Erythroblast (primary cell): ENCODE measurements around the gene PLCD1.
A peak's percentile ranks its signal among the peaks of the same experiment; 100 is the strongest.

Experiments used
- DNase-seq, 2 experiments: peaks; one replicate each; lab custom pipeline; 2025; lab: John Stamatoyannopoulos, UW
- GATA1 ChIP-seq: IDR thresholded peaks from 2 replicates; pipeline ENCODE4 v1.6.1; 2011; ENCODE audit warnings: low read depth, mild to moderate bottlenecking, control low read depth, low read length, moderate library complexity
- POLR2A ChIP-seq: IDR thresholded peaks from 2 replicates; pipeline ENCODE4 v1.6.1; 2011; ENCODE audit warnings: mild to moderate bottlenecking, low read length

The PLCD1 gene

DNA sequence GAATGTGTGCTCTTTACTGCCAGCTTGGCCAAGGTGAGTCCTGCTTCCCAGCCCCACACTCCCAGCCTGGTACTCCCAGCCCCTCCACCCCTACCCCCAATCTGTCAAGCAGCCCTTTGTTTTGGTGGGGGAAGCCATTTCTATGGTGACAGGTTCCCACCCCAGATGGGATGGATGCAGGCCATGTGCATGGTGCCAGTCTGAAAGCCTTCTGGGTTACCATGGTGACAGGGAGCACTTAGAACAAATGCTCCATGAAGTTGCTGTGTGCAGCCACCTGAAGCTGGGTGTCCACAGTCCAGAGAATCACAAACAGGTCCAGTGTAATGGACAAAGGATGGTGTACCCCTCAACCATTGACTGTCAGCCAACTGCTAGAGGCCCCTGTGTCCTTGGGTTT is 58.0 kb downstream of the PLCD1 start:
- DNase-seq: no peak
- TF ChIP-seq GATA1 (no peak), POLR2A (no peak)

DNA sequence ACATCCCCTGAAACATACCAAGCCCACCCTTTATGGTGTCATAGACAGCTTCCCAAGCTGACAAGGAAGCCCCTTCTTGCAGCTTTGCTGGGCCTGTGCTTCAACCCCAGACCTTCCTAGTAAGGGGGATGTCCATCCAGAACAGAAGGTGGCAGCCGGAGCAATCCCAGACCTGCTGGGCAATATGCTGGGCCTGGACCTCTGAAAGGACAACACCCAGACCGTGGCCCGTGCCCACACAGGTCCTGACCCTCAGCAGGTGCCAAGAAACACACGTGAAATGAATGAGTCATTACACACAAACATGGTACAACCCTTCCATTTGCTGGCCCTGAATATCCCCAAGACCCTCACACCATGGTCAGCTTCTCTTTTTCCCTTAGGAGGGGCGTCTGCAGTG is 58.6 kb downstream of the PLCD1 start:
- no peak for TF ChIP-seq POLR2A
- TF ChIP-seq GATA1: no peak

DNA sequence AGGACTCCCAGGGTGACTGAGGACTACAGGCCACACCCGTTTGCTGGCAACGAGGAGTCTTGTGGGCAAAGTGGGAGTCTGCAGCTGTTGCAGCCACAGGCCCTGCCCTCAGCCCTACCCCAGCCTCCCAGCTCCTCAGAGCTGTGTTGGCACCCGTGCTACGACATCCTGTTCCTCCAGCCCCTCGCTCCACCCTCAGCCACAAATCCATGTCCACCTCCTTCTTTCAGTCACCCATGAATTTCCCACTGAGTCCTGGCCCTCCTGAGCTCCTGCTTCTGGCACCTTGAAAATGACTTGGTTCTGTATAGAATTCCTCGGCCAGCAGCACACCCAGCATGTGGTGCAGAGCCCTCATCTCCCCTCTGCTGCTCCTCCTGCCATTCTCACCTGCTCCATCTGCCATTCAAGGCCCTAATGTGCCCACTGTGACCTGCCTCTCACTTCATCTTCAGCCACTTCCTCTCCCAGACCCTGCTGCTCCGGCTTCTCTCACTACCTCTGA is 59.8 kb downstream of the PLCD1 start:
- TF ChIP-seq POLR2A (no peak), GATA1 (no peak)
- DNase-seq: no peak

More for the DNA sequence above, 58.6 kb downstream of the PLCD1 start:
- no peak for DNase-seq

DNA sequence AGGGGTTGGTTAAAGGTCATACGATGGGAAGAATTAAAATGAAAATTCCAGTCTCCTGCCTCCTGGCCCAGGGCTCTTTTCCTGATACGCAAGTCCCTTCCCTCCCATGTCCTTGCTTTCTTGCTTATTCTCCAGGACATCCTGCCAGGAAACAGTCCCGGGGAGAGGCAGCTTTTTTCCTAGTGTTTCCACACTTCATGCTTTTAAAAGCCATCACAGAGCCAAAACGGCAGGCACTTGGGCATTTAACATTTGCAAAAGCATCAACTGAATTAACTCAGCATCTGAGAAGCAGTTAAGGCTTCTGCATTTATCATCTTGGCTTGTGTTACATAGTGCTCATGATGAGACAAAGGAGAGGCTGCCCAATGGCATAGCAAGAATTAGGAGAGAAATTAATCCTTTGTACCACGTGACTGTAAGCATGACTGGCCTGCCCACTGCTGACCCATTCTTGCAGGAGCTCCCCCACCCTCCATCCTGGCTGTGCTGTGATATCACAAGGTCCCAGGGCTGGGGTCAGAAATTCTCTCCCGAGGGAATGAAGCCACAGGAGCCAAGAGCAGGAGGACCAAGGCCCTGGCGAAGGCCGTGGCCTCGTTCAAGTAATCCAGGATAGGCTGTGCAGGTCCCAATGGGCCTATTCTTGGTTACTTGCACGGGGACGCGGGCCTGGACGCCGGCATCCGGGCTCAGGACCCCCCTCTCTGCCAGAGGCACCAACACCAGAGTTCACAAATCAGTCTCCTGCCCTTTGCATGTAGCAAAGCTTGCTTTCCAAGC is 60.4 kb downstream of the PLCD1 start:
- TF ChIP-seq GATA1 (no peak), POLR2A (no peak)
- DNase-seq: no peak

DNA sequence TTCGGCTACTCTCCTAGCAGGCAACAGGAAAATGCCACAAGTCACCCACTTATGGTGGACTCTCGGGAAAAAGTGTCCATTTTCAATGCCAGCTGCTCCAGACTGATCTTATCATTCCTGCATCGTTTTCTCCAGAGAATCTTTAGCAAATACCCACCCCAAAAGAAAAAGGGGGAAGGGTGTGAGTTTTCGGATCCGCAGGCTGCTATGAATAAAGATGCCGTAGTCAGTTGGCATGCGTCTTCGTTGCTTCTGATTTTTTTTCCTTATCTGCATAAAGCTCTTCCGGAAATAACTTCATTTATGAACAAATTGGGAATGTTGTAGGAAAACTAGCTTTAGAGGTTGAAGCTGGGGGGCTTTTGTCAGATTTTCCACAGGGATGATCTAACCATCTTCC is 61.2 kb downstream of the PLCD1 start:
- no peak for DNase-seq

DNA sequence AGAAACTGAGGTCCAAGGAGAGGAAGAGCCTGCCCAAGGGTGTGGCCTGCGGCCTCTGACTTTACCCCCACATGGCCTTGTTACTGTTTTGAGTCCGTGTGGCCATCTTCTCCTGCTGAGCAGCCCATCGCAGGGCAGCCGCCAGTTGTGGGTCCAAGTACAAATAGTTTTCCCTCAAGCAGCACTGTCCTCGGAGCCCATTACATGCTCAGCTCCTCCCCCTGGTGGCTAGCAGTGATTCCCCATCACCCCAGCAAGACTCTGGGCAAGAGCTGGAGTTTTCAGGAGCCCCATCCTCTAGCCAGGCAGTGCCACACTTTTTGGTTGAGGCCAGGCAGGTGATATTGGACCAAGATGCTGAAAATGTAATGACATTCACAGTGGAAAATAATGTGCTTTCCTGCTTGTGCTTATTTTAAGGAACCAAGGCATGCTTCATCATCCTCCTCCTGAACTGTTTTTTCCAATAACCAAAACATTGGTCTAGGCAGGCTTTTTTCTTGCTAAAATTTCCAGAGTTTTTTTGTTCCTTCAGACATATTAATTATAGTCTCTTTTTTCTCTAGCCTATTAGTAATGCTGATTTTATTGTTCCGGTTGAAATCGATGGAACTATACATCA is 62.1 kb downstream of the PLCD1 start:
- DNase-seq: peak; percentile 49 to 64
- TF ChIP-seq GATA1 (no peak), POLR2A (no peak)

More for the DNA sequence above, 61.2 kb downstream of the PLCD1 start:
- no peak for TF ChIP-seq POLR2A
- TF ChIP-seq GATA1: no peak

DNA sequence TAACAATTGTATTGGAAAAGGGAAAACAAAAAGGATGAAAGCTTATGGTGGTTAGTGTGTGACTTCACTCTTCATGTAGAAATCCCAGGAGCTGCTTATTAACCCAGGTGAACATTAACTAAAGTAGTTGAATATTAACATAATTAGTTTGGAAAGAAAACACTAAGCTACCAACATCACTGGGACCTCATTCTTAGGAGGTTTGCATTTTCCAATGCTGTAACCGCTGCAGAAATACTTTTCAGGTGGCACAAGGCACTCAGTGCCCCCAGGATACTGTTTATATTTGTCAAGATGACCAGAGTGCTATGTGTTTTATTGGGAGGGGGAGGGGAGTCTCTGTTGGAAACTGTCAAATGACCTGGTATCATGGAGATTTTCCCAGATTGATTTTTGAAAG is 64.7 kb downstream of the PLCD1 start:
- TF ChIP-seq GATA1: no peak
- TF ChIP-seq POLR2A: no peak
- no peak for DNase-seq

DNA sequence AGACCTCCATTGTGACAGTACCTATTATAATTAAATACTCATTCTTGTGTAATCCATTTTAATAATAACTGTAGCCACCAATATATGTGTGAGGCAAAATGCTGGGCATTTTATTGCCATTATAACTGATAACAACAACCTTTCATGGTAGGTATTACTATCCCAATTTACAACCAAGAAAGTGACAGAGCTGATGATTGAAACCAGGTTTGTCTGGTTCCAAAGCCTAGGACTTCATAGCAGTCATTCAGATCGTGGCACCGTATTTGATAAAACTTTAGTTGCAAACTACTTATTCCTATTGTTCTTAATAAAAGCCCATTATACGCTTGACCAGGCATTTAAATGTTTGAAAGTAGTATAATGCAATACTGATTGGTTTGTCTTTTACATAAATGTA is 65.3 kb downstream of the PLCD1 start:
- no peak for TF ChIP-seq POLR2A
- no peak for TF ChIP-seq GATA1

DNA sequence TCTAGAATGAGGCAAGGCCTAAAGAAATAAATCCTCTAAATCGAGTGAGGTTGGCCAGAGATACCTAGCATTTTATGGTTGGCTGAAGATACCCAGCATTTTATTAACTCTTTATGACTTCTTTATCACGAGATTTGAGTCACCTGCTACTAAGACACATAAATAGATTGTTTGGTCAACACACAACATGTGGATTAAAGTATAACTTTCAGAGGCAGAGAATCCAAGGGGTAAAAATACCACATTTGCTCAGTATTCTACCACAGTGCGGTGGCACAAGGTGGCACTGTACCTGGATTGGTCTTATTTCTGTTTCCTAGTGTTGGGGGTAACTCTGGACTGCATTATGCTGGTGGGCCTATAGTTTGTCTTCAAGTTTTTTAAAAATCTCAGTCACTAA is 65.8 kb downstream of the PLCD1 start:
- no peak for TF ChIP-seq POLR2A
- TF ChIP-seq GATA1: no peak
- no peak for DNase-seq

More for the DNA sequence above, 65.3 kb downstream of the PLCD1 start:
- DNase-seq: no peak

DNA sequence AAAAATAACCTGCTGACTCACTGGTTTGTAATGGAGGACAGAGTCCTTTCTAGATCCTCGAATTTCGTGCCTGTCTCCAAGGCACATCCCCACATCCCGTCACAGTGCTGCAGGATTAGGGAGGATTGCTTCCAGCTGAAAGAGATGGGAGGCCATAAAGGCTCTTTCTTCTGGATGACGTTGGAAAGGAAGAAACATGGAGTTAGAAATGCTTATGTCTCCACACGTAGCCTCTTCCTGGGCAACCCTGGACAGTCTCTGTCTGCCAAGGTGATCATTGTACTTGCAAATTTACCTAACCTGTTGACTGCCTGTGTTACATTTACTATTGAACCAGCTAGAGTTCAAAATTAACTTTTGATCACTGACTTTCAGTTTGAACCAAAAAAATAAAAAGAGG is 66.4 kb downstream of the PLCD1 start:
- no peak for TF ChIP-seq GATA1
- TF ChIP-seq POLR2A: no peak
- no peak for DNase-seq

DNA sequence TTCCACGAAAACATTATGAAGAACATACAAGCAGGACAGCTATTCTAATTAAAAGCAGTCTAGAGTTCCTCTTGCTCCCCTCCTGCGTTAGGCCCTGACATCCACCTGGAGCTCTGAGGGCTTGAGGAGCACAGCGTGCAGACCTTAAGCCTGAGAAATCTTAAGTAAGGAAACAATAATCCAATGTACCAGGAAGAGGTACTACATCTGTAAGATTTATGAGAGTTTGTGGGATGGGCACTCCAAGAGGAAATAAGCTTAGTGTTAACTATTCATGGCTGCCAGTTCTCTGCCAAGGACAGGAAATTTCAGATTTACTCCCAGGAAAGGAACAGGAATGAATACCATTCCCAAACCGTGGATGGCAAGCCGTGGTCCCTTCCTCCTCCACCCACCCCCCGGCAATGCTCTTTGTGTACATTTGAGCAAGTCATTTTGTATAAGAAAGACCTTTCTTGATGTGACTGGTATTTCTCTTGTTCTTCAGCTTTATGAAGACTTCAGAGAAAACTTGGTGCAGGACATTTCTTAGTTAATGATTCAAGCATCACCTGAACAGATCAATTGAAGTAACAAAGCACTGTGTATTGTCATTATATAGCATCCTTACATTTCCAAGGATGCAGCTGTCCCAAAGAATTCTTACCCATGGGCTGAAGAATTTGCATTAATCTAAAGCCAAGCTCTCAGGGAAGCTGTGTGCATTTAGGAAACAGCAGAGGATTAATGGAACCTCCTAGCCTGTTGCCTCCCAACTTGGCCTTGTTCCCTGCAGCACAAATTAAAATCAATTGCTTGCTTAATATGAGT is 67.6 kb downstream of the PLCD1 start:
- no peak for DNase-seq
- no peak for TF ChIP-seq POLR2A
- TF ChIP-seq GATA1: no peak

DNA sequence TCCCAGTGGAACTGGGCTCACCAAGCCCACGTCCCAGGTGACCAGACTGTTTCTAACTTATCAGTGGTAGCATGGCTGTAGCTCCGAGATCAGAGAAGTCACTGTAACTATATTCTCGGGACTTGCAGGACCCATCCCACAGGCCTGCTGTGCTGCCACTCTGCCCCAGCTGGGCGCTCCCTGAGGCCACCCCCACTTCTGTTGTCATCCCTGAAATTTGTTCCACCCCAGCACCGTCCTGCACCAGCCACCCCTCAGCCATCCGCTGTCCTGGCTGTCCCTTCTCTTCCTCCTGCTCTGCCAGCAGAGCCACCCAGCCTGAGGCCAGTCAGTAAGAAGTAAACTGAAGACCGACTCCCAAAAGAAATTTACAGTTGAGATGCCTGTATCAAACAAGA is 71.9 kb downstream of the PLCD1 start:
- no peak for DNase-seq
- TF ChIP-seq POLR2A (no peak), GATA1 (no peak)
